ENCODE measurements around the gene PTX4.

PTX4 gene

DNA sequence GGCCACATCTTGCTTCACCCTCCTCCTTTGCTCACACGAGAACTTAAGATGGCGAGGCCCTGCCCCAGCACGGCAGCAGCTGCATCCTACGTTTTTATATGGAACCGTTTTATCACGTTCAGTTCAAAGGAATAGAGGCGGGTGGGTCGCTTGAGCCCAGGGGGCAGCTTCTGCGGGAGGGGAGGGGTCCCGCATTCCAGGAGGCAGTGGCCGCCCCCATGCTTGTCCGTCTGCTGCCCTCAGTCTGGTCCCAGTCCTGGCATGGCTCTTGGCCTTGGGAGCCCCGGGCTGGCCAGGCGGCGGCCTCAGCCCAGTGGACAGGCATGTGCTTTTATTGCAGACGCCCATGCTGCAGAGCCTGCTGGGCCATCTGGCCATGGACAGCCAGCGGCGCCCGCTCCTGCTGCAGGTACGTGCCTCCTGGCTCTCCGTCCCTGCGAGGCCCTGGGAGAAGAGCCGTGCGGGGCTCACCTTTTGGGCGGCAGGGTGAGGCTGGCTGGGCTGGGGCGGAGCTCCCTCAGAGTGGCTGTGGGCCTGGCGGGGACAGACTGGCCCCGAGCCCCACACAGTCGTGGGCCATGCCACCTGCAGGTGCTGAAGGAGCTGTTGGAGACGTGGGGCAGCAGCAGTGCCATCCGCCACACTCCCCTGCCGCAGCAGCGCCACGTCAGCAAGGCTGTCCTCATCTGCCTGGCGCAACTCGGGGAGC lies 11.2 kb upstream of the PTX4 start:
- DNase-seq = no peak

DNA sequence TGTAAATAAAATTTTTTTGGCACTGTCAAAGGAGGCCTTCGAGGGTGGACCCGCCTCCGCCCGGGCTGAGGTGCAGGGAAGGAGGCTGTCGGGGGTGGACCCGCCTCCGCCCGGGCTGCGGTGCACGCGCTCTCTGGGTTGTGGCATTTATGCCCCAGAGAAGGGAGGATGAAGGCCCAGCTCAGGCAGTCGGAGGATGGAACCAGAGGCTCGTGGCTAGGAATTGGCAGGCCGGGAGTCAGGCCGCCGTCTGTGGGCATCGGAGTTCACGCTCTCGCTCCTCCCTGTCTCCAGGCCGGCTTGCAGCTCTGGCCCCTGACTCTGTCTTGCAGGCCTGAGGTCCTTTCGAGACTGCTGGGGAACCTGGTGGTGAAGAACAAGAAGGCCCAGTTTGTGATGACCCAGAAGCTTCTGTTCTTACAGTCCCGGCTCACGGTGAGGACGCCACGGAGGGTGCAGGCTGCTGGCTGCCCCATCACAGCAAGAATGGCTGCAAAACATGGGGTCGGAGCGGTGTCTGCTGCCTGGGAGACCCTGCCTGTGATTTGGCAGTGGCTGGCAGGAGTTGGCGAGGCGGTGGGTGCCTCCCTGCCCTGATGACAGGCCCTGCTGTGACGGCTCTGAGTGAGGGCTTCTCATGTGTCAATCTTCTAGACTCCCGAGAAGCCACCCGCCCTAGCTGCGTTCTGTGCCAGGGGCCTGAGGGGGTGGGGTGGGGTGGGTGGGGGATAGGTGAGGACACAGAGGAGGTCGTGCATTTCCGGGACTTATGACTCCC lies 10.3 kb upstream of the PTX4 start:
- no peak for DNase-seq

DNA sequence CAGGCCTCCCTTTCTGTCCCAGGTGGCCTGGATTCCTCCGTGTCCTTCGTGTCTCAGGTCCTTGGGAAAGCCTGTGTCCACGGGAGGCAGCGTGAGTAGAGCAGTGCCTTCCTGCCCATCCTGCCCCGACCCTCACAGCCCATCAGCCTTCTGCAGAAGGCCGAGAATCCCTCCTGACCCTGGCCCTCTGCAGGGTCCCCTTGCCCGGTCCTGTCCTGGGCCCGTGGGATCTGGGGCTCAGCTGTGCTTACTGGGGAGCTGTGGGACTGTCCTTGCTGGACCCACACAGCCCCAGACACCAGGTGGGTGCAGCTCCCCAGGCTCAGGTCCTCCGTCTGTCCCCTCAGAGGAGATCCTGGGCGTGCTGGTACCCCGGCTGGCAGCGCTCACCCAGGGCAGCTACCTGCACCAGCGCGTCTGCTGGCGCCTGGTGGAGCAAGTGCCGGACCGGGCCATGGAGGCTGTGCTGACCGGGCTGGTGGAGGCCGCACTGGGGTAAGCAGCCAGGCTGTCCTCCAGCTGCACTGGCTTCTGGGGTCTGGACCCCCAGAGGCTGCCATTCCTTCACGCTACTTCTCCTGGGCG lies 8.4 kb upstream of the PTX4 start:
- DNase-seq = no peak

DNA sequence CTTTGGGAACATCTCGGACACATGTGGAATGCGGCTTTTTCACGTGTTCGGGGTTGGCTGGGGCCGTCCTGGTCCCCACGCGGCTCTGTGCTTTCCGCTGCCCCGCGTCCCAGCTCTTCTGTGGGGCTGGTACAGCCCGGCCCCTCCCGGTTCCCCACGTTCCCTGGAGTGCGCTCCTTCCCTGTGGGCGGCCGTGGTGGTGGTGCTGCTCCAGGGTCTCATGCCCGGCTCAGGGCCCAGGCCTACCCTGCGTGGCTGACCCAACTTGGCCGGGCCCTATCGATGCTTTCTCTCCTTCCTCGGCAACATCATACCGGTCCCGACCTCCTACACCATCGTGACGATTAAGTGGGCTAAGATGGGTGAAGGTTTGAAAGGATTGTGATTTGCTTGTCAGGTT lies 7.7 kb upstream of the PTX4 start:
- DNase-seq = no peak

DNA sequence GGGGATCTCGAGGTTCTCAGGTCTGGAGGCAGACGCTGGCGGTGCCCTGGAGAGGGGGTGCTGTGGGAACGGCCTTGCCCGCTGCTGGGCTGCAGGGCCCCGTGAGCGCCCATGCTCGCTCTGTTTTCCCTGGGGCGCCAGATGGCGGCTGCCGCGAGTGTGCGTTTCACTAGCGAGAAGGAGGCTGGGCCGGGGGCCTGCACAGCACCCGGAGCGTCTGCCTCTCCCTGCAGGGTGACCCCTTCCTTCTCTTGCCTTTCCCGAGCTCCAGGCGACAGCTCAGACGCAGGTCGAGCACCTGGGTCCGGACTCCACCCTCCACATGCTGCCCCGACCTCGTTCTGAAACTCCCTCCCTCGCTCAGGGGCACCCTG lies 7.1 kb upstream of the PTX4 start:
- no peak for DNase-seq

DNA sequence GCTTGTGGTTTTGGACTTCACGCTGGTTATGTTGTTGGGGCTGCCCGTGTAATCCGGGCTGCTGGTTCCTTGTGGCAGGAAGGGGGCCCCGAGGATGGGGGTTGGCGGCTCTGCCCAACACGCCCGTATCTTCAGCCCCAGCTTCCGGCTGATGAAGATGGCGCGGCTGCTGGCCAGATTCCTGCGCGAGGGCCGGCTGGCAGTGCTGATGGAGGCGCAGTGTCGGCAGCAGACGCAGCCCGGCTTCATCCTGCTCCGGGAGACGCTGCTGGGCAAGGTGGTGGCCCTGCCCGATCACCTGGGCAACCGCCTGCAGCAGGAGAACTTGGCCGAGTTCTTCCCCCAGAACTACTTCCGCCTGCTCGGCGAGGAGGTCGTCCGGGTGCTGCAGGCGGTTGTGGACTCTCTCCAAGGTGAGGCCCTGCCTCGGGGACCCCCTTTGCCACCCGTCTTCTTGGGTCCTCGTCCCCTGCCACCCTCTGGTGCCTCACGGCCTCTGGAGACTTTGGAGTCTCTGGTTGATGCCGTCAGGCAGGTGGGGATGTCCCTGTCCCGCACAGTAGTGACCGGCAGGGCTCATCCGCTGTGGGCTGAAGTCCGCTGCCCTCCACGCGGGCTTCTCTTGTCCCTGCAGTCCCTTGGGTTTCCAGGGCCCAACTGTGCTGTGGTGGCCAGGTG lies 6.6 kb upstream of the PTX4 start:
- no peak for DNase-seq

DNA sequence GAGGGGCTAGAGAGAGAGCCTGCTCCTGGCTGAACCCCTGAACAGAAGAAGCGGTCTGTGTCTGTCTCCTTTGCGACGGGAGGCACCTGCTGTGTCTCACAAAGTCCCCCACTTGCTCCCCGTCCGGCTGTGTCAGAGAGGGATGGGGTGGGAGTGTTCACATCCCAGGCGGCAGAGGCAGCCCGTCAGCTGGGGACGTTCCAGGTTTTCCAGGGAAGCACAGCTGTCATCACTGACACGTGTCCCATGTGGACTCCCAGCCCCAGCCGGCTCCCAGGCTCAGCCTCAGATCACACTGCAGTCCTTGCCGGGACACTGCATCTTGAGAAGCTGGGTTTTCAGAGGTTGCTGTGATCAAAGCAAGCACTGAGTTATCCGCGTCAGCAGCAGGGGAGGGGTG lies 6.0 kb upstream of the PTX4 start:
- no peak for DNase-seq

DNA sequence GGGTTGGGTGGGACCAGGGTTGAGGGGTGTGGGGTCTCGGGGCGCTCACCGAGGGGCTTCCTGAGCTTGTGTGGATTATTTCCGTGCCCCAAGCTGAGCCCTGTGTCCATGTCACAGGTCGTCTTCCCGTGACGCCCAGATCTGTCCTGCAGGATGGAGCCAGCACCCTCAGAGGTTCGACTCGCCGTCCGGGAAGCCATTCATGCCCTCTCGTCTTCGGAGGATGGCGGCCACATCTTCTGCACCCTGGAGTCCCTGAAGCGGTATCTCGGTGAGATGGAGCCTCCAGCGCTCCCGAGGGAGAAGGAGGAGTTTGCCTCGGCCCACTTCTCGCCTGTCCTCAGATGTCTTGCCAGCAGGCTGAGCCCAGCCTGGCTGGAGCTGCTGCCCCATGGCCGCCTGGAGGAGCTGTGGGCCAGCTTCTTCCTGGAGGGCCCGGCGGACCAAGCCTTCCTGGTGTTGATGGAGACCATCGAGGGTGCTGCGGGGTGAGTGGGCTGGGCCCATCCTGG lies 5.4 kb upstream of the PTX4 start:
- peak; percentile 84 for DNase-seq

DNA sequence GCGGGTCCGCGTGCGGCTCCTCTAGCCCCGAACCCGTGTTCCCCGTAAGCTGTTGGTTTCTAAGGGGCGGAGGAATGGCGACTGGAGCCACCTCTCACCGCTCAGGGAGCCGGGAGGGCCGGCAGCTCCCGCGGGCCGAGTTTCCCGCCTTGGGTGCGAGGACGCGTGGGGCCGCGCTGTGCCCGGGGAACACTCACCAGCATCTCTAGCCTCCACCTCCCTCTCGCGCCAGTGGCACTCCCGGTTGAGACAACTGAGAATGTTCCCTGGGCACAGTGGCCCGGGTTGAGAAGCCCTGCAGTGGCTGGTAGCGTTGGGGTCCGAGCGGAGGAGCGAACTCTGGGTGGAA lies 5.0 kb upstream of the PTX4 start:
- DNase-seq = no peak

DNA sequence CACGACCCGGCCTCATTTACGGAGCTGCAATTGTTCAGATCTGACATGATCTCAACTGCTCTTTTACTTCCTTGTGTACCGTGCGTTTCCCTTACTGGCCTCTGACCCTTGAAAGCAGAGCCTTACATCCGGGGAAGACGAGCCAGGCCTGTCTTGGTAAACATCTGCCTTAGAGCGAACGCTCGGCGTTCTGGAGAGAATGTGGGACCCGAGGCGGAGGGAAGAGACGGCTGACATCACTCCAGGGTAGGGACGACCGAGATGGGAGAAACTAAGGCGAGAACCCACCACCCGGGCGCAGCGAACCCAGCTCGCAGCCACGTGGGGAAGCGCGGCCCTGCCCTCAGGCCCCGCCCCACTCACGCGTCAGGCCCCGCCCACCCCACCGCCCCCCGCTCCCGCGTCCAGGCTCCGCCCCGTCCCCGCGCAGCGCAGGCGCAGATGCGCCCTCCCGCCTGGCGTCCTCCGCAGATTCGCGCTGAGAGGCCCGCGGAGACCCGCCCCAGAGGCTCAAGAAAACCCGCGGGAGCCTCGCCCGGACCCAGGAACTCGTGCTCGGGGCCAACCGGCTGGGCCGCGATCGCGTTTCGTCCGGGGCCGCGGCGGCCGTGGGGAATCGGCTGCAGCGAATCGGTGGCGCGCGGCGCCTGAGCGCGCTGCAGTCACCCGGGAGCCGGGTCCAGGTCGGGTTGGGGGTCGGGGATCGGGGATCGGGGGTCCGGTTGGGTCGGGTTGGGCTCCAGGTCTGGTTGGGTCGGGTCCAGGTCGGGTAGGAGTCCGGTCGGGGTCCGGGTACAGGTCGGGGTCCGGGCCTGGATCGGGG lies 4.4 kb upstream of the PTX4 start, which contains the start of gene TELO2:
Gene TELO2 (plus strand): TSS at position 438 of the 823 bp plus-strand sequence. CDS start 922 bp downstream, outside the sequence.
- DNase-seq = peak; percentile 89

DNA sequence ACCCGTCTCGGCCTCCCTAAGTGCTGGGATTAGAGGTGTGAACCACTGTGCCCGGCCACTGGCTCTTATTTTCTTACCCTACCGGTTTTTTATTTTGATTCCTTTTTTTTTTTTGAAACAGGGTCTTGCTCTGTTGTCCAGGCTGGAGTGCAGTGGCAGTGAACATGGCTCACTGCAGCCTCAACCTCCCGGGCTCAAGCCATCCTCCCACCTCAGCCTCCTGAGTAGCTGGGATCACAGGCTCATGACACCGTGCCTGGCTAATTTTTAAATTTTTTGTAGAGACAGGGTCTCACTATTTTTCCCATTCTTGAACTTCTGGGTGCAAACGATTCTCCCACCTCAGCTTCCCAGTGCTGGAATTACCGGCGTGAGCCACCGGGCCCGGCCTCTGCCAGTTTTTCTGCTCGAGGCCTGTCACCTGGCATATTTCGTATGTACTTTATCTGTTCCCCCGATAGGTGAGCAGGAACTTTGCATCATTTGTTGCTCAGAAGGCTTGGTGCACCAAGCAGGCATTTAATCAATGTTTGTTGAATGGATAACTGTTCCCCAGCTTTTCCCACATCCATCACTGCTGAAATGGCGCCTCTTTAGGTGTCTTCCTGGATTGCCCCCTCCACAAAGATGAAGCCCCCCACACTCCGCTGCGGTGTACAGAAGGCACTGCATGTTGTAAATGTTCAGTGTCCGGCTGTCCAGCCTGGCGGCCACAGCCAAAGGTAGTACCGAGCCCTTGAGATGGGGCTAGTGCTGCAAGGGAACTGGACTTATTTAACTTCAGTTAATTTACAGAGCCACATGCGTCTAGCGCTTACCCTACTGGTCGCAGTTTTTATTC lies 3.6 kb upstream of the PTX4 start:
- DNase-seq = no peak

DNA sequence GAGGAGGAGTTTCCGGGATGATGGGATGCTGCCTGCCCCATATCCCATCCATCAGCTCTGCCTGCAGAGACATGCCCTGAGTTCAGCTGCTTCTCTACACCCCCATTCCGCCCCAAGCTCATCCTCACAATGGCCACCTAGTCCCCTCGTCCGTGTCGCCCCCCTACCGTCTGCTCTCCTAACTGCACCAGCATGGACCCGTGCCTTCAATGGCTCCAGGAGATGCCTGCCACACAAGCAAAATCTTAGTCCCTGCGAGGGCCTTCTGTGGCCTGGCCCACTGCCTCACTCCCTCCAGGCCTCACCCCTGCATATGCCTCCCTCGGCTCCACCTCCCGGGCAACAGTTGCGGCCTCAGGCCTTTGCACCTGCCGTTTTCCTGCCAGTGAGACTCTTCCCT lies 2.6 kb upstream of the PTX4 start:
- no peak for DNase-seq

DNA sequence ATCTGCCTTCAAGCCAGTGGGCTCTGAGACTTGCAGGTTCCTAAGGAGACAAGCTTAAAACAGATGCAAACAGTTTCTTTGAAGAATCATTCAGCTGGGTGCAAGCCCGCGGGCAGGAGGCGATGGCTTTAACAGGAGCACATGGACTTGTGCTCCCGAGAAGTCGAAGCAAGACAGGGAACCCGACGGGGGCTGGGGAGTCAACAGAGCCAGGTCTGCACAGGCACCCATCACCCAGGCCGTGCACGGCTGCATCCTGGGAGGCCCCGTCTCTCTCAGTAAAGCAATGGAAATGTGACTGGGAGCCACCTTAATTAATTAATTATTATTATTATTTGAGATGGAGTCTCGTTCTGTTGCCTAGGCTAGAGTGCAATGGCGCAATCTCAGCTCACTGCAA lies 333 bp upstream of the PTX4 start:
- no peak for DNase-seq

DNA sequence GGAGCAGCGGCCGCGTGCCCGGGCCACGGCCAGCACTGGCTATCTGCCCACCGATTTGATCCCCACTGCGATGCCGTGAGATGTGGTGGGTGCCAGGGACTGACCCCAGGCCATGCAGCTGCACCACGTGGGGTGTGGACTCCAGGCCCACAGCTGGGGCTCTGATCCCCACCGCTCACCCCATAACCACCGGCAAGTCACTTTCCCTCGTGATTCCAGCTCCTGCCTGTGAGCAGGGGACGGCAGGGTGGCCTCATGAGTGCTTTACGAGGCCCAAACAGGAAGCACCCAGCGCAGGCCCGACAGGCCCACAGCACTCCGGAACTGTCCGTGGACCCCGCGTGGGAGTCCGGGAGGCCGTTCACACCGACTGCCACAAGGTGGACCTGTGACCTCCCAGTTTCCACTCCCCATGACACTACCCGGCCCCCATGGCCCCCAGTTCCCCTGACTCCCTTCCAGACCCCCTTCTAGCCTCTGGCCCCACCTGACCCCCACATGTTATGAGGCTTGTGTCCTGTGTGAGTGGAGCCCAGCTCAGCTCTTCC lies 616 bp downstream of the PTX4 start:
- DNase-seq = no peak

DNA sequence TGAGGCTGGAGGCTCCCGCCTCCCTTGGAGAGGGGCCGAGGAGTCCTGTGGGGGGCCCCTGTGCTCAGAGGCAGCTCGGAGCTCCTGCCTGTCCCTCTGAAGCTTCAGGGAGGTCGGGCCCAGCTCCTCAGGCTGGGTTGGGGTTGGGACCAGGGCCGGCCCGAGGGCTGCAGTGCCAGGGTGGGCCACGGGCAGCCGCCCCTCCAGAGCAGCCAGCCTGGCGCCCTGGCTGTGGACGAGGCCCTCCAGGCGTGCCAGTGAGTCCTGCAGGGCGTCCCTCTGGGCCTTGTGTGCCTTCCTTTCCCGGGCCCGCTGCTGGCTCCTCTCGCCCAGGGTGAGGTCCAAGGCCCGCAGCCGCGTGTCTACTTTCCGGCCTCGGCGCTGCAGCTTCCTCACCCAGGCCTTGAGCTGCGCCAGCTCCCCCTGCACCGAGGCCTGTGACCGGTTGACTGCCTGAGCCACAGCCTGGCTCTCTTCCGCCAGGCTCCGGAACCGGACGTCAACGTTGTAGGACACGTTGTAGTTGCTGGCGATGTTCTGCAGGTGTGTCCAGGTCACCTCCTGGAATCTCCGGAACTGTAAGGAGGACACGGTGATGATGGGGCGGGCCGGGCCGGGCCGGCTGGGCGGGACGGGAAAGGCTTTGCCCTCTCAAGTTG lies 1.2 kb downstream of the PTX4 start:
- no peak for DNase-seq

DNA sequence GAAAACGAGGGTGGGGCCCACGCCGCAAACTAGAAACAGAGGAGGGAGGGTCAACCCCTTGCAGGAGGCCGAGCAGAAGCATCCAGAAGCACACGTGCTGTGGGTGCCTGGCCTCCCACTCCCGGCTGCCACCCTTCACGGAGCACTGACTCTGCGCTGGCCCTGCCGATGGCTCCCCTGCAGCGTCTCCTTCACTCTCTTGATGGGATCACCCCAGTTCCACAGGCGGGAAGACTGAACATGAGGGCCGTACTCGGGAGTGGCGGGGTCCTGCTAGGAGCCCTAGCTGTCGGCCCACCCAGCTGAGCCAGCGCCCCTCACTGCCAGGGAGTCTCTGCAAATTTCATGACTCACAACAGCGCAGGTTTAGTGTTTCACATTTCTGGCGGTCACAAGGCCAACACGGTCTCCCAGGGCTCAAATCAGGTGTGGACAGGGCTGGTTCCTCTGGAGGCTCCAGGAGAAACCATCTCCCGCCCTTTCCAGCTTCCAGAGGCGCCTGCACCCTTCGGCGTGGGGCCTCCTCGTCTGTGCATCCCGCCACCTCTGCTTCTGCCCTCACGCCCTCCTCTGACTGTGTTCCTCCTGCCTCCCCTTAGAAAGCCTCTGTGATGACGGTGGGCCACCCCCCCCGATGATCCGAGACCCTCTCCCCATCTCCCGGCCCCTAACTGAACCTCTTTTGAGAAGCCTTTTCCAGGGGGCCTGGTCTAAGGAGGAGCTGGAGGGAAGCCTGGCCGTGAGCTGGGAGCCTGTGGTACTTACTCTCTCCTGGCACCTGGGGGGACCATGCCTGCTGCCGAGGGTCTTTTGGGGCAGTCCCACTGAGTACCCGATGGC lies 2.0 kb downstream of the PTX4 start:
- no peak for DNase-seq

DNA sequence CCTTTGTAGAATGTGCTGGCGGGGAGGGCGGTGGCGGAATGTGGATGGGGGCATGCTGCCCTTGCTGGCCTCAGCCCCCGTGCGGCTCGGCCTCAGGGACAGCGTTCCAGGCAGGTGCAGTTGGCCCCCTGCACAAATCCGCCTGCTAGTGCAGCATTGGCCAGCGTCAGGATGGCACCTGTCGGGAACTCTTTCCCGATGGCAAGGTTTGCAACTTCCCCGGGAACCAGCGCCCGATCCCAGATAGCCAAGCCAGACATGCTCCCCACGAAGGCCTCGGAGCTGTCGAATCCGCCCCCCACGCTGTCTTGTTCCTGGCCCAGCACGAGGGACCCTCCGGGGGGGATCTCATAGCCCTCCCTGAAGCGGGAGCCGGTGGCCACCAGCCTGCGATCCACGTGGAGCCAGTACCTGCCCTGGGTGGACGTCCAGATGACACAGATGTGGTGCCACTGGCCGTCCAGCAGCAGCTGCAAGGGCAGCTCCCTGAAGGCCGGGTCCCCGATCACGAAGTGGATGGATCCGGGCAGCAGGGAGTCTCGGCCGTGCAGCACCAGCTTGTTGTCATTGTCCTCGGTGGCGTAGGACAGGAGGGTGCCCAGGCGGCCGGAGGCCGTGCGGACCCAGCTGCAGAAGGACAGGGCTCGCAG lies 2.8 kb downstream of the PTX4 start:
- no peak for DNase-seq

DNA sequence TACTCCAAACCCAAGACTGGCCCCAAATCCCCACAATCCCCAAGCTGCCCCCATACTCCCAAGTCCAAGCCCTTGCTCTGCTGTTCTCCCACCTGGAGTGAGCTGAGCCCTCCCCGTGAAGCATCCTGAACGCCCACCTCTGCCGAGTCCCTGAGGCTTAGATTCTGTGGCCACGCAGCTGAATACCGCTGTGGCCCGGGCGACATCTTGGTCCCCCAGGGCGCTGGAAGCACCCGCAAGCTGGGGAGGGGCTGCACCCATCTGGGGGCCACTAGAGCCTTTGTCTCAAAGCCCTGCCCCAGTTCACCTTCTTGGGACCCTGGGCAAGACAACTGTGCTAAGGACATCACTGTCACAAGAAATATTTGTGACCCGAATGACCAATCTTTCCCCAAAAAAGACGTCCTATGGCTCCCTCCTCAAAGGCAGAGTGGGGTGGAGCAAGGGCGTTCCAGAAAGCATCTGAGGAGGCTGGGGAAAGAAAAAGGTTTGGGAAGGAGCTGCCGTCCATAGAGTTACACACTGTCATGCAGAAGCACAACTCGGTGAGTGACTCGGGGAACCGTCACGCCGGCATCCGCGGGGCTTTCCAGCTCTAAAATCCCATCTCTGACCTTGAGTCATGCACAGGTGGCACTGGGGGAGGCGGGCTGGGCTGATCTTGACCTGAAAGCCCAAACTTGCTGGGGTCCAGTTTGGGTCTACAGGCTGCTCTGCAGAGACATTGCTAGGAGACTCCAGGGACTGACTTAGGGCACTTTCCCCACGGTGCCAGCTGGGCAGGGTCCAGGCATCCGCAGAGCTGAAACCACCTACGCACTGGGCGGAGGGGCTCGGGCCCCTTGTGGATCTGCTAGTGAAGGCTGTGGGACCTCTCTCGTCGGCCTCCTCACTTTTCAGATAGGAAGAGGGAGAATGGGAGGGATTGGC lies 6.6 kb downstream of the PTX4 start:
- DNase-seq = no peak

All from islet precursor cell (in vitro differentiated cells).